Measurements from ENCODE around the gene CERS1. TPM values are rescaled to one million over a fixed set of nuclear protein-coding genes. Genes with fewer than 3 reads are reported as not detected.
A peak's percentile ranks its signal among the peaks of the same experiment; 100 is the strongest.

Gene CERS1
- total RNA-seq, 2 donors from 2014 or later = 0.26 to 0.66 TPM

DNA sequence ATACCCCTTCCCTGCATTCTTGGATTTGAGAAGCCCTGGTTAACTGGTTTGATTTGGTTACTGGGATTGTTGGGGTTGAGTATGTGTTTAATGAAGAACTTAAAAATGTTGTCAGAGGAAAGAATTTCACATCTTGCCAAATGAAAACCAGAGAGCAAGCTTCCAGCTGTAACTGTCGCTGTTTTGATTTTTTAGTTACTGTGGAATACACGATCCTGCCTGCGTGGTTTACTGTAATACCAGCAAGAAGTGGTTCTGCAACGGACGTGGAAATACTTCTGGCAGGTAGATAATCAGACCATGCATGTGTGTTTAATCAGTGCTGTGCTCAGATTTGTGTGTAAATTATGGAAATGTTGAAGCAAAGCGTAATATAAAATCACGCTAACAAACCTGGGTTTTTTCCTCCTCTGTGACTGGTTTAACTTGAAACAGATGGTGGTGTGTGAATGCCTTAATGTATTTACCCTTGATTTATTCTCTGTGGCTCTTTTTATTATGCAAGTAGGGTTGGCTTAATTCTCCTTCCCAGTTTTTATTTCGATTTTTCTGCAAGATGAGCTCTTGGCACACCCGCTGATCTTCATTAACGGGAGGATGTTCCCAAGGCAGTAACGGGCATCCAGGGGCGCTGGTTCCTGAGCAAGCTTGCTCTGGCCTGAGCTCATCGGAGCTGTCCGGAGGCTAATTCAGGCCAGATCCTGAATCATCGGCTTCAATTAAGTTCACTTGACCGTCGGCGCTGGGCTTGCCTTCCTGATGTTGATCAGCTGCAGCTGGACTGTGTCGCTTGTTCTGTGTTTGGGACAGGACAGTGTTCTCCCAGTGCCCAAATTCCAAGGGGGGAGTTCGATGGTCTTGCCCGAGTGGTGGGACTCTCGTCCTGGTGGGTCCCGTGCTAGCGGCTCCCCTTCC is 48.2 kb downstream of the CERS1 start:
- TF ChIP-seq, protein P1, sequence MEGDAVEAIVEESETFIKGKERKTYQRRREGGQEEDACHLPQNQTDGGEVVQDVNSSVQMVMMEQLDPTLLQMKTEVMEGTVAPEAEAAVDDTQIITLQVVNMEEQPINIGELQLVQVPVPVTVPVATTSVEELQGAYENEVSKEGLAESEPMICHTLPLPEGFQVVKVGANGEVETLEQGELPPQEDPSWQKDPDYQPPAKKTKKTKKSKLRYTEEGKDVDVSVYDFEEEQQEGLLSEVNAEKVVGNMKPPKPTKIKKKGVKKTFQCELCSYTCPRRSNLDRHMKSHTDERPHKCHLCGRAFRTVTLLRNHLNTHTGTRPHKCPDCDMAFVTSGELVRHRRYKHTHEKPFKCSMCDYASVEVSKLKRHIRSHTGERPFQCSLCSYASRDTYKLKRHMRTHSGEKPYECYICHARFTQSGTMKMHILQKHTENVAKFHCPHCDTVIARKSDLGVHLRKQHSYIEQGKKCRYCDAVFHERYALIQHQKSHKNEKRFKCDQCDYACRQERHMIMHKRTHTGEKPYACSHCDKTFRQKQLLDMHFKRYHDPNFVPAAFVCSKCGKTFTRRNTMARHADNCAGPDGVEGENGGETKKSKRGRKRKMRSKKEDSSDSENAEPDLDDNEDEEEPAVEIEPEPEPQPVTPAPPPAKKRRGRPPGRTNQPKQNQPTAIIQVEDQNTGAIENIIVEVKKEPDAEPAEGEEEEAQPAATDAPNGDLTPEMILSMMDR (IDR thresholded peaks at IDR 0.05) = peak in 1 of 7 experiments; percentile 4
- no peak for TF ChIP-seq POLR2A (IDR thresholded peaks at IDR 0.05)
- Histone ChIP-seq H3K27me3 (no peaks in the 10 kb centered on the region), H3K36me3 (replicated peaks in 1 of 2; ENCODE audit: insufficient read depth in 1 of 2, low read depth in 2 of 2) (peaks cover 8 to 11% of the 10 kb centered on the region in 2 donors), H3K27ac (peak overlapping the region in 3 of 4 donors; percentile 15 to 62 (median 51)), H3K9me3 (no peaks in the 10 kb centered on the region), H3K4me3 (no peak overlapping the region), H3K4me1 (peaks cover 66% of the 10 kb centered on the region)
- DNase-seq = peak in 1 of 4 donors; percentile 50
- intact Hi-C loops (cut with DNase I) = no loop called here
- no peak for ATAC-seq
- WGBS, 2 donors = 71 to 82% methylated on average over 22 to 24 of the region's 24 CpGs

DNA sequence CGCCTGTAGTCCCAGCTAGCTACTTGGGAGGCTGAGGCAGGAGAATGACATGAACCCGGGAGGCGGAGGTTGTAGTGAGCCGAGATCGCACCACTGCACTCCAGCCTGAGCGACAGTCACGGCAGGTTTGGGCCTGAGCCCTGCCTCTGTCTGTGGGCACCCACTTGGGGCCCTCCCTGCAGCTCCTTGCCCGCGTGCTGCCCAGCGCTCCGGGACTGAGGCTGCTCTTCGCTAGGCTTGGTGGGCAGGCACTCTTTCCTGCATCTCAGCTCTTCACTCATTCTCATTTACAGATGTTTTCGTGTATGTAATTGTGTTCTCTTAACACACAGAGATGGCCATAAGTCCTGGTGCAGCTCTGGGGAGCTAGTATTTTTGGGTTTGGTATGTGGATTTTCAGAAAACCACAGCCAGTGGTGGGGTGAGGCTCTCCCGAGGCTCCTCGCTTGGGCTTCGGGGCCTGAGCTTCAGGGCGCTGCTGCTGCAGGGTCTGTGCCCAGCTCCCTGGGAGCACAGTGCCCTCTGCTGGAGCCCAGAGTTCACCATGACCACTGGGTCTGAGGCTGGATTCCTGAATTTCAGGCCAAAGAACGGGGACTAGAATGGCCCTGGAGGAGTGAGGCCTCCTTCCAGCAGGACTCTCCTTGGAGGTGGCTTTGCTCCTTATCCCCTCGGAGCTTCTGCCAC is 49.0 kb downstream of the CERS1 start:
- H3K4me1 ChIP-seq = peaks cover 73% of the 10 kb centered on the region
- H3K27me3 ChIP-seq = no peaks in the 10 kb centered on the region
- H3K27ac ChIP-seq = peak overlapping the region in 2 of 4 donors; percentile 15 to 51
- DNase-seq = peak; percentile 78 to 85 (median 80)
- H3K36me3 ChIP-seq (replicated peaks in 1 of 2; ENCODE audit: insufficient read depth in 1 of 2, low read depth in 2 of 2) = peaks cover 2 to 8% of the 10 kb centered on the region in 2 donors
- intact Hi-C loops (cut with DNase I) = no loop called here
- peak; percentile 79 for ATAC-seq
- no peak for TF ChIP-seq POLR2A (IDR thresholded peaks at IDR 0.05)
- TF ChIP-seq, protein P1 (IDR thresholded peaks at IDR 0.05) = peak; percentile 68 to 84 (median 81)
- no peak overlapping the region for H3K4me3 ChIP-seq
- no peaks in the 10 kb centered on the region for H3K9me3 ChIP-seq
- WGBS, 2 donors = 19 to 52% methylated on average over 10 to 19 of the region's 19 CpGs

DNA sequence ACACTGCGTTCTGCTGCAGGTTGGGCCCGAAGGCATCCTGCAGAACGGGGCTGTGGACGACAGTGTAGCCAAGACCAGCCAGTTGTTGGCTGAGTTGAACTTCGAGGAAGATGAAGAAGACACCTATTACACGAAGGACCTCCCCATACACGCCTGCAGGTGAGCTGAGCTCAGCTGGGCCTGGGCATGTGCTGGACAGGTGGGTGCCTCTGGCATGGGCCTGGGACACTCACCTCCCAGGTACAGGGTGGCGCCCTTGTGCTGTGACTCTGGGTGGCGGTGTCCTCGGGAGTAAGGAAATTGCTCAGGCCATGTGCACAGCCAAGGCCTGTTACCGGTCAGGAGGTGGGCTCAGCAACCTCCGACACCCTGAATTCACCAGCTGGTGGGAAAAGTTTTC is 50.0 kb downstream of the CERS1 start:
- ATAC-seq (no peak), DNase-seq (no peak)
- TF ChIP-seq, protein P1 (IDR thresholded peaks at IDR 0.05) = no peak
- no peak for TF ChIP-seq POLR2A (IDR thresholded peaks at IDR 0.05)
- Histone ChIP-seq H3K4me3 (no peak overlapping the region), H3K9me3 (no peaks in the 10 kb centered on the region), H3K36me3 (replicated peaks in 1 of 2; ENCODE audit: insufficient read depth in 1 of 2, low read depth in 2 of 2) (no peaks in the 10 kb centered on the region), H3K4me1 (peaks cover 84% of the 10 kb centered on the region), H3K27ac (no peak overlapping the region), H3K27me3 (no peaks in the 10 kb centered on the region)
- intact Hi-C loops (cut with DNase I) = no loop called here
- 73 to 91% methylated on average over 6 to 12 of the region's 12 CpGs for whole genome bisulfite sequencing, 2 donors

DNA sequence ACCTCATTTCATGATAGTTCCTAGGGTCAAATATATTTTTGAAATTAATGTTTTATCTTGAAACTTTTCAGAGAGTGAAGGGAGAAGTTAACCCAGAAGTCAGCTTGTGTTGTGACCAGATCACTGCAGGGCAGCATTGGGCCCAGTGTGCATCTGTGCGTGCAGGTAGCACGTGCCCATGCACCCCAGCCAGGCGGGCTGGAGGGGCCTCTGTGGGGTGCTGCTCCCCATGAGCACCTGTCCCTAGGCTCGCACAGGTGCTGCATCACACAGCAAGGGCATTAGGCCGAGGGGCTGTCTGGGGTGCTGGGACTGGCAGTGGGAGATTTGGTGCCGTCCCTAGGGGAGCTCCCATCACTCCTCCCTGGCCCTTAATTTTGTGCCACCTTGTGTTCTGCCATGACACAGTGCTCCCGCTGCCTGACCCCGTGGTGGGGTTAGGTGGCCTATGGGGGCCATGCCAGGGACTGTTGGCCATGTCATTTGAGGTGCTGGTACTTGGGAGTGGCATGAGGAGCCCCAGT is 51.1 kb downstream of the CERS1 start:
- Histone ChIP-seq H3K36me3 (replicated peaks in 1 of 2; ENCODE audit: insufficient read depth in 1 of 2, low read depth in 2 of 2) (no peaks in the 10 kb centered on the region), H3K4me3 (no peak overlapping the region), H3K27ac (no peak overlapping the region), H3K4me1 (peaks cover 91% of the 10 kb centered on the region), H3K9me3 (no peaks in the 10 kb centered on the region), H3K27me3 (no peaks in the 10 kb centered on the region)
- DNase-seq (no peak), ATAC-seq (no peak)
- intact Hi-C loops (cut with DNase I) = loop anchor here (5.0 kb wide), 1 partner anchor 248 kb away; no protein-coding TSS in a partner anchor
- TF ChIP-seq, protein P1 (IDR thresholded peaks at IDR 0.05) = no peak
- no peak for TF ChIP-seq POLR2A (IDR thresholded peaks at IDR 0.05)
- 83 to 85% methylated on average over 3 to 7 of the region's 8 CpGs for WGBS, 2 donors
